ENCODE measurements around the gene MYO3B.

Gene MYO3B

DNA sequence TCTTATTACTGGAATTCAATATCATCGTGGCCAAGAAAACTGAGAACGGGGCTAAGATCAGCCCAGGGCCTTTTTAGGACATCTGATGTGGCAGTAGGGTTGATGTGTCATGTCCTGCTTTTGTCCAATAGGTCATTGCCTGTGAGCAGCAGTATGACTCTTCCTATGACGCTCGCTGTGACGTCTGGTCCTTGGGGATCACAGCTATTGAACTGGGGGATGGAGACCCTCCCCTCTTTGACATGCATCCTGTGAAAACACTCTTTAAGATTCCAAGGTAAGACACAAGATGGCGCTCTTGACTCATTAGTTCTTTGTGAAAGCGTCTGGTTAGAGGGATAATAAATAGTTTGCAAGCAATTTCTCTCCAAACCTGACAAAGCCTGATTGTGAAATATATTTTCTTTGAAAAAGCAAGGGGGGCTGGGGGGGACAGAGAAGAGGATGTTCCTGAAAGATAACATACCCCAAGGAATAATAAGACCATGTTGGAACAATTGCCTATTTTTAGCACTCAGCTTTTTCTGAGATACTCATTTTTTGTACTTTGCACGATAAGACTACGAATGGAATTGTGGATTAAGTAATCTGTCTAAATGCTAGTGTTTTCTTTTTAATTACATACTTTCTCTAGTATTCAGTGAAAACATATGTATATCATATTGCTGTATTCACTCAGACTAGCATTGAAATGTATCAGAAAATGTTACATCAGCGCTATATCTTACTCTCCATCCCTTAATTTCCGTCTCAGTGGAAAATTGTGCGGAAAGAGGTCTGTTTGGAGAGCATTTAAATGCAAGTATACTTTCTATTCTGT is 58.1 kb downstream of the MYO3B start:
- DNase-seq (ENCODE audit: low read depth) = no peak

DNA sequence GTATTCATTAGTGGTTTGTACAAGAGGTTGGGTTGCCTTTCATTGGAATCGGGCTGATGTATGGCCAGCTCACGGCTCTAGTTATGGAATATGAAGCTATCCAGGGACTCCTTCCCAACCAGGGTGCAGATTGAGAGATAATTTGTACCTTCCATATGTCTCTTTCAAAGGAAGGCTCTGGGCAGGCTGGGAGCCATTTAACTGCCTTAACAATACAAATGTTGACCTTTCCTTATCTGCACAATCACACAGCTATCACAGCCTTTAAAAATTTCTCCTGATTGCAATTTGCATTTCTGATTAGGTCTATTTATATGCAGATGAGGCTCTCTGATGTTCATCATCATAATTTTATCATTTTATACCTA is 58.7 kb downstream of the MYO3B start:
- no peak for DNase-seq (ENCODE audit: low read depth)

GRCh38 chr2:170237572-170238120 is 59.7 kb downstream of the MYO3B start:
- DNase-seq (ENCODE audit: low read depth) = no peak

DNA sequence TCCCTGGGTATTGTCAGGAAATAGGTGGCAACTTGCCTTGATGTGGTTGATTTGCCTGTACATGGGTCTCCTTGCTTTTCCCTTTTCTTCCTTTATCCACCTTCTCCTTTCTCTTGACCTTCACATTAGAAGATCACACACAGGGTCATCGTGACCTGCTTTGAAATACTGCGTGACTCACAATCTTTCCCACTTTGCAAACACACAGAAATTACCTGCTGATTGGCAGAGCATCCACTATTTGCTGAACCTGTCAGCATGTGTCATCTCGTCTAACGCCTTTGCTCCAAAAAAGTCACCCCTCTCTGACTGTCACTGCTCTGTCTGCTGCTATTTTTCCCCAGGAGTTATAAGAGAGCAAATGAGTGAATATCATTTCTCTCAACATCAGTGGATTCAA is 60.8 kb downstream of the MYO3B start:
- DNase-seq (ENCODE audit: low read depth) = no peak

- DNase-seq (ENCODE audit: low read depth) = no peak
These were observed 62.7 kb downstream of the MYO3B start for GRCh38 chr2:170240629-170241028.

DNA sequence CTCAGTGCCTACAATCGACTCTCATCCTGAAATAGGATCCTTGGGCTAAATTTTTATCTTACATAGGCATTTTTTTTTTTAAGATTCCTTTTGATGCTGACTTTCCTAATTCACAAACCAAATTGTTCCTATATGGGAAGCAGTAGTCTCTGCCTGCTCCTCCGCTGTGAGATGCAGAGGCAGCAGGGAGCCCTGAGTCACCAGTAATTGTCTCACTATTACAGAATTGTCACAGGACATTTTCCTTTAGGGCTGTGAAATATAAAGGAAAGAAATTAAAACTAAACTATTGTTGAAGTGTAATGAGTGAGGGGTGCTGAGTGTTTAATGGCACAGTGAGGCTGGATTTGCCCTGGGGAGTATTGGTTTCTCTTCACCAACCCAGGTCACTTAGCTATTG is 63.8 kb downstream of the MYO3B start:
- DNase-seq (ENCODE audit: low read depth) = no peak

GRCh38 chr2:170243118-170243837 is 65.3 kb downstream of the MYO3B start:
- DNase-seq (ENCODE audit: low read depth) = no peak

DNA sequence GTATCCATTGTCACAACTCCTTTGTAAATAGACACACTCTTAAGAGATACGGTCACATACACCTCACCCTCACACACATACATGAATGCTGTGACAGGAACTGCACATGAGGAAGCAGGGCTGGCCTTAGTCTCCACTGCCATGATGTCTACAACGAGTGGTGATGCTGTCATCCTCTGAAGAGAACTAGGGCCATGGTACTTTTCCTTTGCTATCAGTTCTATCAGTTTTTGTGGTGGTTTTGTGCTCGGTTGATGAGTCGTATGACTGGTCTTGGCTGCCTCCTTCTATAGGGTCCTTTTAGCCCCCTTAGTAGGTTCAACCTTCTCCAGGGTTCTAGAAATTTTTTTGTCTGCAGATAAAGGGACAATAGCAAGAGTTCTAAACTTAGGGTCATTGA is 66.0 kb downstream of the MYO3B start:
- no peak for DNase-seq (ENCODE audit: low read depth)

- DNase-seq (ENCODE audit: low read depth) = no peak
These were observed 66.6 kb downstream of the MYO3B start for GRCh38 chr2:170244555-170244954.

GRCh38 chr2:170245312-170245711 is 67.4 kb downstream of the MYO3B start:
- DNase-seq (ENCODE audit: low read depth) = no peak

- DNase-seq (ENCODE audit: low read depth) = no peak
These were observed 69.4 kb downstream of the MYO3B start for GRCh38 chr2:170247333-170247732.

- DNase-seq (ENCODE audit: low read depth) = no peak
These were observed 70.0 kb downstream of the MYO3B start for GRCh38 chr2:170247882-170248393.

GRCh38 chr2:170248574-170249393 is 70.8 kb downstream of the MYO3B start:
- DNase-seq (ENCODE audit: low read depth) = no peak

- DNase-seq (ENCODE audit: low read depth) = no peak
These were observed 71.8 kb downstream of the MYO3B start for GRCh38 chr2:170249761-170250160.

GRCh38 chr2:170250584-170250983 is 72.6 kb downstream of the MYO3B start:
- DNase-seq (ENCODE audit: low read depth) = no peak

DNA sequence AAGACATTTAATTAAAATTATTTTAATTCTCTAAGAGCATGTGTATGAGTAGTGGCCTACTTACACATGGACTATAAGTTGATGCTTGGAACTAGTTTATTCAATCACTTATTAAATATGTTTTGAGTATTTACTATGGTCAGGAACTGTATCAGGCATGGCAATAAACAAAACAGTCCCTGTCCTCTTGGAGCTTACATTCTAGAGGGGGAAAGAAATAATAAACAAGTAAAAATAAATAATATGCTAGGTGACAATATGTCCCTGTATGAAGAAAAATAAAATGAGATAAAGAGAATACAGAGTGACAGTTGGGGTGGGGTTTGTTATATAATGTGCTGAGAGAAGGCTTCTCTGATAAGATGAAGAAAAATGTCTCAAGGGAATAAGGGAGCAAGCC is 74.5 kb downstream of the MYO3B start:
- no peak for DNase-seq (ENCODE audit: low read depth)

GRCh38 chr2:170253721-170254230 is 75.8 kb downstream of the MYO3B start:
- DNase-seq (ENCODE audit: low read depth) = no peak

GRCh38 chr2:170254293-170254732 is 76.4 kb downstream of the MYO3B start:
- DNase-seq (ENCODE audit: low read depth) = no peak

- DNase-seq (ENCODE audit: low read depth) = no peak
These were observed 77.2 kb downstream of the MYO3B start for GRCh38 chr2:170255137-170255536.

DNA sequence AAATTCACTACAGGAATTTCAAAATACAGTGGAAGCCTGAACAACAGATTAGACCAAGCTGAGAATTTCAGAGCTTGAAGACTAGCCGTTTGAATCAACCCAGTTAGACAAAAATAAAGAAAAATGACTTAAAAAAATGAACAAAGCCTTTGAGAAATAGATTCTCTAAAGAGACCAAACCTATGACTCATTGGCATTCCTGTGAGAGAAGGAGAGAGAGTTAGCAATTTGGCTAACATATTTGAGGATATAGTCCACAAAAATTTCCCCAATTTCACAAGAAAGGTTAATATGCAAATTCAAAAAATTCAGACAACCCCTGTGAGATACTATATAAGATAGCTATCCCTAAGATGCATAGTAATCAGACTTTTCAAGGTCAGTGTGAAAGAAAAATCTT is 78.0 kb downstream of the MYO3B start:
- no peak for DNase-seq (ENCODE audit: low read depth)

- no peak for DNase-seq (ENCODE audit: low read depth)
These were observed 80.4 kb downstream of the MYO3B start for GRCh38 chr2:170258382-170258781.

DNA sequence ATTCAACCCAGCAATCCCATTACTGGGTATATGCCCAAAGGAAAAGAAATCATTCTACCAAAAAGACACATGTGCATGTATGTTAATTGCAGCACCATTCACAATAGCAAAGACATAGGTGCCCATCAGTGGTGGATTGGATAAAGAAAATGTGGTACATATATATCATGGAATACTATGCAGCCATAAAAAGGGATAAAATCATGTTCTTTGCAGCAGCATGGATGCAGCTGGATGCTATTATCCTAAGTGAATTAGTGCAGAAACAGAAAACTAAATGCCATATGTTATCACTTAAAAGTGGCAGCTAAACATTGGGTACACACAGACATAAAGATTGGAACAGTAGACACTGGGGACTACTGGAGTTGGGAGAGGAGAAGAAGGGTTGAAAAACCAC is 82.2 kb downstream of the MYO3B start:
- no peak for DNase-seq (ENCODE audit: low read depth)
